Ascending aorta (tissue), 2 donors: ENCODE results near the gene MAML2. TPM values are rescaled to one million over a fixed set of nuclear protein-coding genes. Genes with fewer than 3 reads are reported as not detected.

Source experiments
- DNase-seq, 2 donors: peaks; one replicate each; pipeline ENCODE4 v3.0.0-alpha.2; 2019; ENCODE audit warnings: low spot score in 2 of 2
- H3K27ac ChIP-seq, 2 donors: fragments of 200-600 bp; sonication (generic); one replicate each; pipeline ENCODE4 v1.5.1; 2016 to 2017; ENCODE audit warnings: mild to moderate bottlenecking in 1 of 2
- H3K27me3 ChIP-seq: fragments of 200-600 bp; sonication (generic); one replicate; pipeline ENCODE4 v1.5.1; 2017
- H3K36me3 ChIP-seq, 2 donors: fragments of 200-600 bp; sonication (generic); one replicate each; pipeline ENCODE4 v1.5.1; 2016
- H3K4me1 ChIP-seq, 2 donors: fragments of 200-600 bp; sonication (generic); one replicate each; pipeline ENCODE4 v1.5.1; 2016 to 2017; ENCODE audit warnings: mild to moderate bottlenecking in 1 of 2
- H3K4me3 ChIP-seq, 2 donors: fragments of 200-600 bp; sonication (generic); one replicate each; pipeline ENCODE4 v1.5.1; 2016 to 2017; ENCODE audit warnings: mild to moderate bottlenecking in 1 of 2
- H3K9me3 ChIP-seq, 2 donors: fragments of 200-600 bp; sonication (generic); one replicate each; pipeline ENCODE4 v1.5.1; 2016
- intact Hi-C: fragments of 100-400 bp; cut with DNase I; formaldehyde crosslinking; loops from one replicate; pipeline ENCODE4 v1.15.1; 2023
- total RNA-seq: library from RNA; depleted of rRNA; stranded (reverse); fragments of >200 nt; gene quantifications from one replicate; pipeline ENCODE4 v1.1.0, GENCODE V29; 2016
- TF ChIP-seq, protein P1 (sequence below), 3 experiments: fragments of 200-600 bp in 2 of 3; fragments of 450-650 bp in 1 of 3; sonication (generic) in 2 of 3; IDR thresholded peaks; one replicate each; pipeline ENCODE4 v1.5.1; 2016 to 2019; ENCODE audit warnings: antibody characterized with exemption in 3 of 3, mild to moderate bottlenecking in 1 of 3, moderate library complexity in 1 of 3

The MAML2 gene
- total RNA-seq, 1 donor from 2014 or later = 13.2 TPM

- H3K4me1 ChIP-seq = peaks cover 0 to 2% of the 10 kb centered on the region in 2 donors
- DNase-seq = no peak
- H3K36me3 ChIP-seq = no peaks in the 10 kb centered on the region
- intact Hi-C loops = no loop called here
- H3K4me3 ChIP-seq = no peak overlapping the region
- no peaks in the 10 kb centered on the region for H3K9me3 ChIP-seq
- TF ChIP-seq, protein P1, sequence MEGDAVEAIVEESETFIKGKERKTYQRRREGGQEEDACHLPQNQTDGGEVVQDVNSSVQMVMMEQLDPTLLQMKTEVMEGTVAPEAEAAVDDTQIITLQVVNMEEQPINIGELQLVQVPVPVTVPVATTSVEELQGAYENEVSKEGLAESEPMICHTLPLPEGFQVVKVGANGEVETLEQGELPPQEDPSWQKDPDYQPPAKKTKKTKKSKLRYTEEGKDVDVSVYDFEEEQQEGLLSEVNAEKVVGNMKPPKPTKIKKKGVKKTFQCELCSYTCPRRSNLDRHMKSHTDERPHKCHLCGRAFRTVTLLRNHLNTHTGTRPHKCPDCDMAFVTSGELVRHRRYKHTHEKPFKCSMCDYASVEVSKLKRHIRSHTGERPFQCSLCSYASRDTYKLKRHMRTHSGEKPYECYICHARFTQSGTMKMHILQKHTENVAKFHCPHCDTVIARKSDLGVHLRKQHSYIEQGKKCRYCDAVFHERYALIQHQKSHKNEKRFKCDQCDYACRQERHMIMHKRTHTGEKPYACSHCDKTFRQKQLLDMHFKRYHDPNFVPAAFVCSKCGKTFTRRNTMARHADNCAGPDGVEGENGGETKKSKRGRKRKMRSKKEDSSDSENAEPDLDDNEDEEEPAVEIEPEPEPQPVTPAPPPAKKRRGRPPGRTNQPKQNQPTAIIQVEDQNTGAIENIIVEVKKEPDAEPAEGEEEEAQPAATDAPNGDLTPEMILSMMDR (IDR thresholded peaks at IDR 0.05) = no peak
- H3K27ac ChIP-seq = no peak overlapping the region
- no peaks in the 10 kb centered on the region for H3K27me3 ChIP-seq
Measured at GRCh38 chr11:96084610-96085318, 258.2 kb downstream of the MAML2 start.

DNA sequence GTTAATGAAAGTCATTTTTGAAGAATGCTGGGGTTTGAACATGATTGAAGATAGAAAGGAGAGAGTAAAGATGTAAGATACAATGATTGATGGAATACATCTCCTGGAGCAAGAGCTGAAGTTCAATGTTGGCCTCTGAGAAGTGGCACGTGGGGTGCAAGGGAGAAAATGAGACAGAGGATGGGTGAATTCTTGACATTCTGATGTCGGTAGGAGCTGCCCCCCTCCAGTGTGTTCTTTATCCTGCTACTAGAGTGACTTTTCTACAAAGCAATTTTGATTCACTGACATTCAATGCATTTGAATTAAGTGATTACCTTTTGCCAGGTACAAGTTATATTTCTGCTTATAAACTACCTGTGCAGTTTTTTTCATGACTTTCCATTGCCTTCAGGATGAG is 260.1 kb downstream of the MAML2 start:
- Histone ChIP-seq H3K27ac (no peak overlapping the region), H3K4me1 (no peaks in the 10 kb centered on the region), H3K9me3 (no peaks in the 10 kb centered on the region), H3K36me3 (no peaks in the 10 kb centered on the region), H3K27me3 (no peaks in the 10 kb centered on the region), H3K4me3 (no peak overlapping the region)
- TF ChIP-seq, protein P1 (IDR thresholded peaks at IDR 0.05) = no peak
- intact Hi-C loops = no loop called here
- no peak for DNase-seq

DNA sequence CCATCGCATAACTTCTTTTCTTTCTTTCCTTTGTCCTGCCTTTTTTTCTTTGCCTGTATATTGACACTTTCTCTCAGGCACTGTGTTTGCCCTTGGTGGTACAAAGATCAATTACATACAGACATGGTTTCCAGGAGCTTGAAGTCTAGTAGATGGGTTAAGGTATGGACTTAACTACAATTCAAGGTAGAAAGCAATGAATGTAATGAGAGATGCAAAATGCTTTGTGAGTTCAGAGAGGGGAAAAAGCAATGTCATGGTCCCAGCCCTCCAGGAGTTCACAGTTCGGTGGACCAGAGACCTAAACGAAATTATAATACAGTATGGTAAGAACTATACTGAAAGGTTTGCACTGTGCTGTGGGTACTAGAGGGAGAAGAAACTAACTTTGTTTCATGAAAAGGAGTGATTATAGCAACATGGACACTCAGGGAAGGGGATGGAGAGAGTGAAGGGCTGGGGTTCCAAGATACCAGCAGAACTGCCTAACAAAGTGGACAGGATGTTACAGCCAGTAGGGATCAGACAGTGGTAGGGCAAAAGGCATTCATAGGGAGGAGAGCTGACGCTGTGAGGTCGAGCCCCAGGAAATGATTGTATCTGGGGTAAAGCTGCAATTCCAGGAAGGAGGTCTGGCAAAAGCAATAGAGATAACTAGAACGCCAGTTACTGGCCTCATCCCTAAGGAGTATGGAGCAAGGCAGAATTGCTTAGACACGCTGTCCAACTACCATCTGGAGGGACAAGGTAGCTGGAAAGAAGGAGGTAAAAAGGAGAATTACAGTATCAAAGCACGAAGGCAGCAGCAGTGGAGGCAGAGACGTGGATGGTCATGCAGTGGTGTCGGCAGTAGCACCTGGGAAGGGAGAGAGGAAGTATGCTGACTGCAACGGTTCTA is 260.7 kb downstream of the MAML2 start:
- Histone ChIP-seq H3K27ac (no peak overlapping the region), H3K4me3 (no peak overlapping the region), H3K27me3 (no peaks in the 10 kb centered on the region), H3K9me3 (no peaks in the 10 kb centered on the region), H3K36me3 (no peaks in the 10 kb centered on the region), H3K4me1 (no peaks in the 10 kb centered on the region)
- intact Hi-C loops = no loop called here
- DNase-seq = no peak
- TF ChIP-seq, protein P1 (IDR thresholded peaks at IDR 0.05) = no peak

DNA sequence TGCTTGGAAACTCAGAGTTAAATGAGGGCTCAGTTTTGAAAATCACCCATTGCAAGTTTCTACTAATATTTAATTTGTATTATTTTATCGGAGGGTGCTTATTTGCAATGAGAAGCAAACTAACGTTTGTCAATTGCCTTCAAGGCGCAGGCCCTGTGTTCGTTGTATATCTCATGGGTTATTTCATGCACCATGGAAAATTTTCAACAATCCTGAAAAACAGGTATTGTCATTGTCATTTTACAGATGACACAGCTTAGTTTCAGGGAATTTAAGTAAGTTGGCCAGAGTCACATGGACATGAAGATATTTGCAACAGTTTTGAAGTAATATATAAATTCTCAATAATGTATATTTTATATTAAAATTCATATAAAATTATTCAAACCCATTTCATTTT is 261.4 kb downstream of the MAML2 start:
- DNase-seq = no peak
- TF ChIP-seq, protein P1 (IDR thresholded peaks at IDR 0.05) = no peak
- Histone ChIP-seq H3K4me3 (no peak overlapping the region), H3K4me1 (peaks cover 0 to 2% of the 10 kb centered on the region in 2 donors), H3K27ac (no peak overlapping the region), H3K9me3 (no peaks in the 10 kb centered on the region), H3K27me3 (no peaks in the 10 kb centered on the region), H3K36me3 (no peaks in the 10 kb centered on the region)
- intact Hi-C loops = no loop called here

DNA sequence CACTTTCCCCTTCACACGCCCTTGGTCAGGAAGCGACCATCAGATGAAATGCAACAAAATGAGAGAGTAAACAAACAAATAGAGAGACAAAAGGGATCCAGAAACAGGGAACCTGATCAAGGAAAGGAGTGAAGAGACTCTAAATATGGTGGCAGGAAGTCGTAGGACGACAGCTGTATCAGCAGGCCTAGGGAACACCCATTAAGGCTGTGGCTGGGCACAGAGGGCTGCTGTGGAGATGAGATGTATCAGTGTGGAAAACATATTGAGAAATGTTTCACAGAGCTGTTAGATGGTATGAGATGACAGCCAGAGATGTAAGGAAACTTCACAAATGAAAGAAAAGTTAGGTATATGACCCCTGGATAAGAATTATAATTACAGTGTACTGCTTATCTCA is 263.3 kb downstream of the MAML2 start:
- H3K9me3 ChIP-seq = no peaks in the 10 kb centered on the region
- TF ChIP-seq, protein P1 (IDR thresholded peaks at IDR 0.05) = no peak
- no peaks in the 10 kb centered on the region for H3K27me3 ChIP-seq
- peaks cover 5 to 8% of the 10 kb centered on the region in 2 donors for H3K4me1 ChIP-seq
- no peak overlapping the region for H3K4me3 ChIP-seq
- DNase-seq = no peak
- no peak overlapping the region for H3K27ac ChIP-seq
- H3K36me3 ChIP-seq = no peaks in the 10 kb centered on the region
- intact Hi-C loops = no loop called here
